WTC11 (cell line): ENCODE results near the gene TIGAR.

Source experiments
- JUN ChIP-seq: sonication (generic); formaldehyde crosslinking; IDR thresholded peaks from 2 replicates; pipeline ENCODE4 v1.8.0; 2023; ENCODE audit warnings: mild to moderate bottlenecking, missing genetic modification reagents
- MXD4 ChIP-seq: fragments of 250-450 bp; sonication (Bioruptor Pico); IDR thresholded peaks from 2 replicates; pipeline ENCODE4 v1.8.0; 2021; ENCODE audit warnings: mild to moderate bottlenecking, moderate library complexity, borderline replicate concordance
- TCF7 ChIP-seq: sonication (generic); formaldehyde crosslinking; IDR thresholded peaks from 2 replicates; pipeline ENCODE4 v1.8.0; 2022; ENCODE audit warnings: mild to moderate bottlenecking, low read depth, missing genetic modification reagents, moderate library complexity
- TF ChIP-seq, protein P1 (sequence below): sonication (generic); formaldehyde crosslinking; IDR thresholded peaks from 2 replicates; pipeline ENCODE4 v1.8.1; 2023; ENCODE audit warnings: mild to moderate bottlenecking, missing genetic modification reagents, borderline replicate concordance
- TF ChIP-seq, protein P2 (sequence below): fragments of 200-600 bp; IDR thresholded peaks from 2 replicates; pipeline ENCODE4 v1.8.0; 2022; ENCODE audit warnings: antibody characterized with exemption
- TF ChIP-seq, protein P3 (sequence below): sonication (generic); formaldehyde crosslinking; IDR thresholded peaks from 2 replicates; pipeline ENCODE4 v1.8.1; 2022; ENCODE audit warnings: low read depth, mild to moderate bottlenecking, moderate library complexity, missing genetic modification reagents, borderline replicate concordance
- TF ChIP-seq, protein P4 (sequence below): sonication (generic); formaldehyde crosslinking; IDR thresholded peaks from 2 replicates; pipeline ENCODE4 v1.8.0; 2022; ENCODE audit warnings: mild to moderate bottlenecking, missing genetic modification reagents

DNA sequence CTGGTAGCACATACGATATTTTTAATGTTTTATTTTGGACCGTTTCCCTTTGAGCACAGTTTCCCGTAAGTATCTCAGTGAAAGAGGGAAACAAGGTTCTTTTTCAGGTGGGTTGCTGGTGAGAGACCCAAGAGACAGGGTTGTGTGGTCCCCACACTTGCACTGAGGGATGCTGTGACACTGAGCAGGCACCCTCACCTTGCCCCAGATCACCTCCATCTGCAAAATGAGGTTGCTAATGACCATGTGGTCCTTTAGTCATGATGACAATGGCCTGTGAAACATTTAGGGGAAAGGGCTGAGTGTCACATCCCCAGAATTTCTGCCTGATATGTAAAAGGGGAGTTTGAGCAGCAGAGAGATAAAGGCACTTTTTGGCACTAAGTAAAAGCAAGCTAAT, 43.2 kb upstream of the TIGAR start:
- no peak for TF ChIP-seq TCF7 (CRISPR knock-in tag)
- TF ChIP-seq, protein P1, sequence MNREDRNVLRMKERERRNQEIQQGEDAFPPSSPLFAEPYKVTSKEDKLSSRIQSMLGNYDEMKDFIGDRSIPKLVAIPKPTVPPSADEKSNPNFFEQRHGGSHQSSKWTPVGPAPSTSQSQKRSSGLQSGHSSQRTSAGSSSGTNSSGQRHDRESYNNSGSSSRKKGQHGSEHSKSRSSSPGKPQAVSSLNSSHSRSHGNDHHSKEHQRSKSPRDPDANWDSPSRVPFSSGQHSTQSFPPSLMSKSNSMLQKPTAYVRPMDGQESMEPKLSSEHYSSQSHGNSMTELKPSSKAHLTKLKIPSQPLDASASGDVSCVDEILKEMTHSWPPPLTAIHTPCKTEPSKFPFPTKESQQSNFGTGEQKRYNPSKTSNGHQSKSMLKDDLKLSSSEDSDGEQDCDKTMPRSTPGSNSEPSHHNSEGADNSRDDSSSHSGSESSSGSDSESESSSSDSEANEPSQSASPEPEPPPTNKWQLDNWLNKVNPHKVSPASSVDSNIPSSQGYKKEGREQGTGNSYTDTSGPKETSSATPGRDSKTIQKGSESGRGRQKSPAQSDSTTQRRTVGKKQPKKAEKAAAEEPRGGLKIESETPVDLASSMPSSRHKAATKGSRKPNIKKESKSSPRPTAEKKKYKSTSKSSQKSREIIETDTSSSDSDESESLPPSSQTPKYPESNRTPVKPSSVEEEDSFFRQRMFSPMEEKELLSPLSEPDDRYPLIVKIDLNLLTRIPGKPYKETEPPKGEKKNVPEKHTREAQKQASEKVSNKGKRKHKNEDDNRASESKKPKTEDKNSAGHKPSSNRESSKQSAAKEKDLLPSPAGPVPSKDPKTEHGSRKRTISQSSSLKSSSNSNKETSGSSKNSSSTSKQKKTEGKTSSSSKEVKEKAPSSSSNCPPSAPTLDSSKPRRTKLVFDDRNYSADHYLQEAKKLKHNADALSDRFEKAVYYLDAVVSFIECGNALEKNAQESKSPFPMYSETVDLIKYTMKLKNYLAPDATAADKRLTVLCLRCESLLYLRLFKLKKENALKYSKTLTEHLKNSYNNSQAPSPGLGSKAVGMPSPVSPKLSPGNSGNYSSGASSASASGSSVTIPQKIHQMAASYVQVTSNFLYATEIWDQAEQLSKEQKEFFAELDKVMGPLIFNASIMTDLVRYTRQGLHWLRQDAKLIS (CRISPR knock-in tag), result no peak
- TF ChIP-seq, protein P2, sequence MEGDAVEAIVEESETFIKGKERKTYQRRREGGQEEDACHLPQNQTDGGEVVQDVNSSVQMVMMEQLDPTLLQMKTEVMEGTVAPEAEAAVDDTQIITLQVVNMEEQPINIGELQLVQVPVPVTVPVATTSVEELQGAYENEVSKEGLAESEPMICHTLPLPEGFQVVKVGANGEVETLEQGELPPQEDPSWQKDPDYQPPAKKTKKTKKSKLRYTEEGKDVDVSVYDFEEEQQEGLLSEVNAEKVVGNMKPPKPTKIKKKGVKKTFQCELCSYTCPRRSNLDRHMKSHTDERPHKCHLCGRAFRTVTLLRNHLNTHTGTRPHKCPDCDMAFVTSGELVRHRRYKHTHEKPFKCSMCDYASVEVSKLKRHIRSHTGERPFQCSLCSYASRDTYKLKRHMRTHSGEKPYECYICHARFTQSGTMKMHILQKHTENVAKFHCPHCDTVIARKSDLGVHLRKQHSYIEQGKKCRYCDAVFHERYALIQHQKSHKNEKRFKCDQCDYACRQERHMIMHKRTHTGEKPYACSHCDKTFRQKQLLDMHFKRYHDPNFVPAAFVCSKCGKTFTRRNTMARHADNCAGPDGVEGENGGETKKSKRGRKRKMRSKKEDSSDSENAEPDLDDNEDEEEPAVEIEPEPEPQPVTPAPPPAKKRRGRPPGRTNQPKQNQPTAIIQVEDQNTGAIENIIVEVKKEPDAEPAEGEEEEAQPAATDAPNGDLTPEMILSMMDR, result no peak
- no peak for TF ChIP-seq MXD4
- no peak for TF ChIP-seq JUN (CRISPR knock-in tag)
- TF ChIP-seq, protein P3, sequence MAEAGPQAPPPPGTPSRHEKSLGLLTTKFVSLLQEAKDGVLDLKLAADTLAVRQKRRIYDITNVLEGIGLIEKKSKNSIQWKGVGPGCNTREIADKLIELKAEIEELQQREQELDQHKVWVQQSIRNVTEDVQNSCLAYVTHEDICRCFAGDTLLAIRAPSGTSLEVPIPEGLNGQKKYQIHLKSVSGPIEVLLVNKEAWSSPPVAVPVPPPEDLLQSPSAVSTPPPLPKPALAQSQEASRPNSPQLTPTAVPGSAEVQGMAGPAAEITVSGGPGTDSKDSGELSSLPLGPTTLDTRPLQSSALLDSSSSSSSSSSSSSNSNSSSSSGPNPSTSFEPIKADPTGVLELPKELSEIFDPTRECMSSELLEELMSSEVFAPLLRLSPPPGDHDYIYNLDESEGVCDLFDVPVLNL (CRISPR knock-in tag), result no peak
- TF ChIP-seq, protein P4, sequence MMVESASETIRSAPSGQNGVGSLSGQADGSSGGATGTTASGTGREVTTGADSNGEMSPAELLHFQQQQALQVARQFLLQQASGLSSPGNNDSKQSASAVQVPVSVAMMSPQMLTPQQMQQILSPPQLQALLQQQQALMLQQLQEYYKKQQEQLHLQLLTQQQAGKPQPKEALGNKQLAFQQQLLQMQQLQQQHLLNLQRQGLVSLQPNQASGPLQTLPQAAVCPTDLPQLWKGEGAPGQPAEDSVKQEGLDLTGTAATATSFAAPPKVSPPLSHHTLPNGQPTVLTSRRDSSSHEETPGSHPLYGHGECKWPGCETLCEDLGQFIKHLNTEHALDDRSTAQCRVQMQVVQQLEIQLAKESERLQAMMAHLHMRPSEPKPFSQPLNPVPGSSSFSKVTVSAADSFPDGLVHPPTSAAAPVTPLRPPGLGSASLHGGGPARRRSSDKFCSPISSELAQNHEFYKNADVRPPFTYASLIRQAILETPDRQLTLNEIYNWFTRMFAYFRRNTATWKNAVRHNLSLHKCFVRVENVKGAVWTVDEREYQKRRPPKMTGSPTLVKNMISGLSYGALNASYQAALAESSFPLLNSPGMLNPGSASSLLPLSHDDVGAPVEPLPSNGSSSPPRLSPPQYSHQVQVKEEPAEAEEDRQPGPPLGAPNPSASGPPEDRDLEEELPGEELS, result no peak
